ENCODE measurements around the gene VIL1.
A peak's percentile ranks its signal among the peaks of the same experiment; 100 is the strongest.

Gene VIL1

GRCh38 chr2:218393750-218394290 lies 25.1 kb upstream of the VIL1 start:
- ChIA-PET CTCF (interaction anchor here (0.6 to 3.4 kb wide), 9 partner anchors 8 to 122 kb away, joined by 3 to 20 read pairs (median 4); partner anchors contain the start of gene VIL1), POLR2A (interaction anchor here (0.7 kb wide), 1 partner anchor 90 kb away, joined by 4 read pairs; no protein-coding TSS in a partner anchor)
- no peaks in the 10 kb centered on the region for H3K36me3 ChIP-seq (ENCODE audit: control insufficient read depth in 2 of 2, insufficient read depth in 1 of 2, low read length in 2 of 2)
- peak; percentile 44; the same call in 1 of the 2 replicates for TF ChIP-seq ZFHX2 (tag by site-specific recombination; conservative IDR thresholded peaks at IDR 0.05)
- TF ChIP-seq KLF1 (tag by site-specific recombination; IDR thresholded peaks at IDR 0.05): peak; percentile 29; the same call in 1 of the 2 replicates
- TF ChIP-seq EGR2 (tag by site-specific recombination; IDR thresholded peaks at IDR 0.05; ENCODE audit: low read depth): 0 out of 2 replicates have a peak, but pooled peaks have one; percentile 6
- peak; percentile 51; the same call in 1 of the 2 replicates for TF ChIP-seq KLF9 (tag by site-specific recombination; IDR thresholded peaks at IDR 0.05; ENCODE audit: low read depth)
- TF ChIP-seq ZNF549 (tag by site-specific recombination; IDR thresholded peaks at IDR 0.05): no peak
- H3K4me3 ChIP-seq (ENCODE audit: low read depth, low read length): no peak overlapping the region
- H3K9me3 ChIP-seq (ENCODE audit: control insufficient read depth, insufficient read depth, low read depth, low read length): no peaks in the 10 kb centered on the region
- H3K4me1 ChIP-seq (ENCODE audit: control insufficient read depth, insufficient read depth, low read length): peaks cover 15% of the 10 kb centered on the region
- no peak overlapping the region for H3K27ac ChIP-seq (ENCODE audit: extremely low read depth, low read depth, low read length)

- CTCF ChIA-PET: interaction anchor here (0.6 to 3.4 kb wide), 8 partner anchors 9 to 123 kb away, joined by 3 to 20 read pairs (median 4); partner anchors contain the start of gene VIL1
- Histone ChIP-seq H3K4me1 (ENCODE audit: control insufficient read depth, insufficient read depth, low read length) (peaks cover 15% of the 10 kb centered on the region), H3K9me3 (ENCODE audit: control insufficient read depth, insufficient read depth, low read depth, low read length) (no peaks in the 10 kb centered on the region), H3K4me3 (ENCODE audit: low read depth, low read length) (no peak overlapping the region), H3K36me3 (ENCODE audit: control insufficient read depth in 2 of 2, insufficient read depth in 1 of 2, low read length in 2 of 2) (no peaks in the 10 kb centered on the region), H3K27ac (ENCODE audit: extremely low read depth, low read depth, low read length) (no peak overlapping the region)
- POLR2A ChIA-PET: no interaction called here
- TF ChIP-seq ZNF214 (tag by site-specific recombination; IDR thresholded peaks at IDR 0.05; ENCODE audit: borderline replicate concordance): no peak
- TF ChIP-seq ZNF792 (tag by site-specific recombination; IDR thresholded peaks at IDR 0.05): no peak
- TF ChIP-seq, protein P1, sequence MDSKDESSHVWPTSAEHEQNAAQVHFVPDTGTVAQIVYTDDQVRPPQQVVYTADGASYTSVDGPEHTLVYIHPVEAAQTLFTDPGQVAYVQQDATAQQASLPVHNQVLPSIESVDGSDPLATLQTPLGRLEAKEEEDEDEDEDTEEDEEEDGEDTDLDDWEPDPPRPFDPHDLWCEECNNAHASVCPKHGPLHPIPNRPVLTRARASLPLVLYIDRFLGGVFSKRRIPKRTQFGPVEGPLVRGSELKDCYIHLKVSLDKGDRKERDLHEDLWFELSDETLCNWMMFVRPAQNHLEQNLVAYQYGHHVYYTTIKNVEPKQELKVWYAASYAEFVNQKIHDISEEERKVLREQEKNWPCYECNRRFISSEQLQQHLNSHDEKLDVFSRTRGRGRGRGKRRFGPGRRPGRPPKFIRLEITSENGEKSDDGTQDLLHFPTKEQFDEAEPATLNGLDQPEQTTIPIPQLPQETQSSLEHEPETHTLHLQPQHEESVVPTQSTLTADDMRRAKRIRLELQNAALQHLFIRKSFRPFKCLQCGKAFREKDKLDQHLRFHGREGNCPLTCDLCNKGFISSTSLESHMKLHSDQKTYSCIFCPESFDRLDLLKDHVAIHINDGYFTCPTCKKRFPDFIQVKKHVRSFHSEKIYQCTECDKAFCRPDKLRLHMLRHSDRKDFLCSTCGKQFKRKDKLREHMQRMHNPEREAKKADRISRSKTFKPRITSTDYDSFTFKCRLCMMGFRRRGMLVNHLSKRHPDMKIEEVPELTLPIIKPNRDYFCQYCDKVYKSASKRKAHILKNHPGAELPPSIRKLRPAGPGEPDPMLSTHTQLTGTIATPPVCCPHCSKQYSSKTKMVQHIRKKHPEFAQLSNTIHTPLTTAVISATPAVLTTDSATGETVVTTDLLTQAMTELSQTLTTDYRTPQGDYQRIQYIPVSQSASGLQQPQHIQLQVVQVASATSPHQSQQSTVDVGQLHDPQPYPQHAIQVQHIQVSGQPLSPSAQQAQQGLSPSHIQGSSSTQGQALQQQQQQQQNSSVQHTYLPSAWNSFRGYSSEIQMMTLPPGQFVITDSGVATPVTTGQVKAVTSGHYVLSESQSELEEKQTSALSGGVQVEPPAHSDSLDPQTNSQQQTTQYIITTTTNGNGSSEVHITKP (tag by site-specific recombination; IDR thresholded peaks at IDR 0.05): no peak
- TF ChIP-seq ZNF660 (tag by site-specific recombination; IDR thresholded peaks at IDR 0.05): no peak
- TF ChIP-seq ZNF132 (tag by site-specific recombination; IDR thresholded peaks at IDR 0.05; ENCODE audit: borderline replicate concordance): no peak
- peak; percentile 70; the same call in 1 of the 2 replicates for TF ChIP-seq SCRT2 (tag by site-specific recombination; IDR thresholded peaks at IDR 0.05)
These were observed 24.4 kb upstream of the VIL1 start for GRCh38 chr2:218394298-218395089.

GRCh38 chr2:218395090-218395444 lies 23.9 kb upstream of the VIL1 start:
- H3K9me3 ChIP-seq (ENCODE audit: control insufficient read depth, insufficient read depth, low read depth, low read length): no peaks in the 10 kb centered on the region
- H3K36me3 ChIP-seq (ENCODE audit: control insufficient read depth in 2 of 2, insufficient read depth in 1 of 2, low read length in 2 of 2): no peaks in the 10 kb centered on the region
- CTCF ChIA-PET: interaction anchor here (0.6 to 3.4 kb wide), 5 partner anchors 48 to 121 kb away, joined by 3 to 20 read pairs (median 3); no protein-coding TSS in a partner anchor
- POLR2A ChIA-PET: interaction anchor here (2.2 kb wide), 1 partner anchor 124 kb away, joined by 11 read pairs; the partner anchor contains the start of genes AAMP and PNKD
- H3K4me3 ChIP-seq (ENCODE audit: low read depth, low read length): no peak overlapping the region
- no peak overlapping the region for H3K27ac ChIP-seq (ENCODE audit: extremely low read depth, low read depth, low read length)
- peaks cover 15% of the 10 kb centered on the region for H3K4me1 ChIP-seq (ENCODE audit: control insufficient read depth, insufficient read depth, low read length)
- TF ChIP-seq ZXDB (tag by site-specific recombination; IDR thresholded peaks at IDR 0.05) (no peak), SCRT2 (tag by site-specific recombination; IDR thresholded peaks at IDR 0.05) (0 out of 2 replicates have a peak, but pooled peaks have one; percentile 7)
